BJ (cell line): ENCODE results near the gene B4GALT7. TPM values are rescaled to one million over a fixed set of nuclear protein-coding genes. Genes with fewer than 3 reads are reported as not detected.

Experiments used
- CTCF ChIA-PET: fragments of 350-600 bp; formaldehyde crosslinking; extraction: SDS; loops from one replicate; lab custom pipeline; 2021; ENCODE audit warnings: antibody characterized with exemption, inconsistent platforms; lab: Yijun Ruan, JAX
- POLR2A ChIA-PET: fragments of 300-600 bp; sonication (Branson Sonifier 250); formaldehyde crosslinking; extraction: SDS; loops from one replicate; lab custom pipeline; 2021; ENCODE audit warnings: antibody characterized with exemption; lab: Charles Lee
- DNase-seq: peaks from one replicate; pipeline ENCODE4 v3.0.0-alpha.2; 2011; ENCODE audit warnings: low read depth
- H3K27me3 ChIP-seq: 2 replicates; pipeline ENCODE4 v1.6.0; 2011; ENCODE audit warnings: low read length; ENCODE audit not compliant: control insufficient read depth, insufficient read depth
- H3K36me3 ChIP-seq: 2 replicates; pipeline ENCODE4 v1.5.1; 2011; ENCODE audit warnings: low read length; ENCODE audit not compliant: control insufficient read depth, insufficient read depth
- H3K4me3 ChIP-seq: 2 replicates; pipeline ENCODE4 v1.5.1; 2011; ENCODE audit warnings: low read depth, mild to moderate bottlenecking, control low read depth, low read length
- CTCF ChIP-seq: IDR thresholded peaks from 2 replicates; pipeline ENCODE4 v1.5.1; 2011; ENCODE audit warnings: low read depth, mild to moderate bottlenecking, control low read depth, inconsistent platforms, low read length, moderate library complexity; ENCODE audit not compliant: insufficient read depth
- polyA plus RNA-seq: library from polyadenylated mRNA; depleted of rRNA; stranded (reverse); fragments of >200 nt; gene quantifications from 2 replicates; pipeline ENCODE4 v1.2.3, GENCODE V29; 2011

Gene B4GALT7
- polyA plus RNA-seq, 1 experiment, result 39.5 TPM

- POLR2A ChIA-PET, result no interaction called here
- TF ChIP-seq CTCF, result no peak
- DNase-seq, result no peak
- Histone ChIP-seq H3K27me3 (no peaks in the 10 kb centered on the region), H3K36me3 (peaks cover 8% of the 10 kb centered on the region), H3K4me3 (no peak overlapping the region)
- CTCF ChIA-PET, result interaction anchor here (0.5 to 1.1 kb wide), 4 partner anchors 11 to 554 kb away, joined by 3 to 4 read pairs (median 3); no protein-coding TSS in a partner anchor
Measured at GRCh38 chr5:177601577-177602457, 1.9 kb downstream of the B4GALT7 start.

- CTCF ChIA-PET, result no interaction called here
- H3K4me3 ChIP-seq, result no peak overlapping the region
- H3K27me3 ChIP-seq, result no peaks in the 10 kb centered on the region
- no peak for TF ChIP-seq CTCF
- no peak for DNase-seq
- peaks cover 8% of the 10 kb centered on the region for H3K36me3 ChIP-seq
- POLR2A ChIA-PET, result no interaction called here
Measured at GRCh38 chr5:177602458-177602830, 2.5 kb downstream of the B4GALT7 start.

GRCh38 chr5:177603631-177604030 lies 3.7 kb downstream of the B4GALT7 start:
- no peak for TF ChIP-seq CTCF
- POLR2A ChIA-PET, result no interaction called here

GRCh38 chr5:177604116-177604521 lies 4.2 kb downstream of the B4GALT7 start:
- TF ChIP-seq CTCF, result no peak
- ChIA-PET POLR2A (no interaction called here), CTCF (no interaction called here)
- Histone ChIP-seq H3K36me3 (peaks cover 15% of the 10 kb centered on the region), H3K4me3 (no peak overlapping the region), H3K27me3 (no peaks in the 10 kb centered on the region)
- DNase-seq, result no peak

More at GRCh38 chr5:177603631-177604030, 3.7 kb downstream of the B4GALT7 start:
- H3K36me3 ChIP-seq, result peaks cover 14% of the 10 kb centered on the region
- CTCF ChIA-PET, result interaction anchor here (1.0 kb wide), 1 partner anchor 57 kb away, joined by 3 read pairs; no protein-coding TSS in a partner anchor
- H3K4me3 ChIP-seq, result no peak overlapping the region
- DNase-seq, result no peak
- H3K27me3 ChIP-seq, result no peaks in the 10 kb centered on the region

DNA sequence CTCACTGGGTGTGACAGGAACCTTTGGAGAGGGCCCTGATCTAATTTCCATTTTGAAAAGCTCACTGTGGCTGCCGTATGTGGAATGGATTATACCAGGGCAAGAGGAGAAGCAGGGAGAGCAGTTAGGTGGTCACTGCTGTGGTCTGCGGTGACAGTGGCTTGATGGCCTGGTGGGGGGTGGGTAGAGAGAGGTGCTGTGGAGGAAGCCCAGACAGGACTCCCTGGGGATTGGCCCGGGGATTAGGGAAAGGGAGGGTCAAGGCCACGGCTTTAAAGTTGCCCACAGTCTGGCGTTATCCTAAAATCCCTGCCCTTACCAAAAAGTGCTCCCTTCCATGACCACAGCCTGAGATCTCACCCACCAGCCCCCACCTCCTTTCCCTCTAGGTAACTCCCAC lies 4.7 kb downstream of the B4GALT7 start:
- no peak for TF ChIP-seq CTCF

More for the DNA sequence above, 4.7 kb downstream of the B4GALT7 start:
- ChIA-PET POLR2A (no interaction called here), CTCF (no interaction called here)
- no peak for DNase-seq
- H3K36me3 ChIP-seq, result peaks cover 16% of the 10 kb centered on the region
- no peaks in the 10 kb centered on the region for H3K27me3 ChIP-seq
- H3K4me3 ChIP-seq, result no peak overlapping the region
